ENCODE results near the gene UBB. TPM values are rescaled to one million over a fixed set of nuclear protein-coding genes. Genes with fewer than 3 reads are reported as not detected.
"Not testable (repeated sequence)": the region's sequence is repeated elsewhere in the genome, so short reads cannot be mapped to it uniquely, and the experiment has no call there.

The UBB gene
- total RNA-seq, 1 donor from 2014 or later: 1,410 TPM

DNA sequence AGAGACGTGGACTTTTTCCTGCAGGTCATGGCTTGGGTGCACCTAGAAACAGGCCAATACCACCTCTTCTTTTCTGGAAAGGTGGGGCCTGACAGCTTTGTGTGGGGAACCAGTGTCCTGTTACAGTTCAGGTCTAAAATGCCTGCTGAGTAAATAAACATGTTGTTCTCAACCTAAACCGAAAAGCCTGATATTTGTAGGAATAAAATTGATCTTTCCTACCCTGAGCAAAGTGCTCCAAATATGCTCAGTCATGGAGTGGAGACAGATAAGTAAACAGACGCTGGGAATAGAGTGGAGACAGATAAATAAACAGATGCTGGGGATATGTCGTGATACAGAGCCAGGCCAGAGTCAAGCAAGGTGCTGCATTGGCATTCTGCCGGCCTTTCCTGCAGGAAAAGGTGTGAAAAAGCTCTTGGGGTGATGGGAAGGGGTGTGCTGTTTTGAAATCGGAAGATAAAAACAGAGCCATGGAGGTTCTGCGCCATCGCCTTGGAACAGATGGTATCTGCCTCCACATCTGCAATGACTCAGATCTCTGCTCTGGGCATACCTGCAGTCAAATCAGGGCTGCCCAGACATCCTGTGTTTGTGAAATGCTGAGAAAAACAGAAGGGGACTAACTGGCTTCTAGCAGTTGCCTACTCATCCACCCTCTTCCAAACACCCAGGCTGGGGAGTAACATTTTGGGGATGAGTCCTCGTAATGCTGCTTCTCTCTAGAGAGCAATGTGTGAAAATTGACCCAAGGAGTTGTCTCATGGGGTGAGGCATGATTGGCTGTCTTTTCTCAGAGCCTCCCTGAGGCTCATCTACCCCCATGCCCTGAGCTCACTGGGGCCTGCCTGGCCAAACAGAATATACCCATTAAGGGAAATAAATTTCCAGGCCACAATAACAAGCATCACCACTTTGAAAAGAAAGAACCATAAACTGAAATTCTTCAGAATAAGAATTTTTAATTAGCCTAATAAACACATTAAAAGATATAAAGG lies 17.7 kb downstream of the UBB start:
- Histone ChIP-seq H3K9me3 (no peaks in the 10 kb centered on the region), H3K27me3 (no peaks in the 10 kb centered on the region), H3K27ac (no peak overlapping the region), H3K36me3 (no peaks in the 10 kb centered on the region), H3K4me1 (no peaks in the 10 kb centered on the region), H3K4me3 (no peak overlapping the region)
- ATAC-seq: peak; percentile 40
- TF ChIP-seq, protein P1, sequence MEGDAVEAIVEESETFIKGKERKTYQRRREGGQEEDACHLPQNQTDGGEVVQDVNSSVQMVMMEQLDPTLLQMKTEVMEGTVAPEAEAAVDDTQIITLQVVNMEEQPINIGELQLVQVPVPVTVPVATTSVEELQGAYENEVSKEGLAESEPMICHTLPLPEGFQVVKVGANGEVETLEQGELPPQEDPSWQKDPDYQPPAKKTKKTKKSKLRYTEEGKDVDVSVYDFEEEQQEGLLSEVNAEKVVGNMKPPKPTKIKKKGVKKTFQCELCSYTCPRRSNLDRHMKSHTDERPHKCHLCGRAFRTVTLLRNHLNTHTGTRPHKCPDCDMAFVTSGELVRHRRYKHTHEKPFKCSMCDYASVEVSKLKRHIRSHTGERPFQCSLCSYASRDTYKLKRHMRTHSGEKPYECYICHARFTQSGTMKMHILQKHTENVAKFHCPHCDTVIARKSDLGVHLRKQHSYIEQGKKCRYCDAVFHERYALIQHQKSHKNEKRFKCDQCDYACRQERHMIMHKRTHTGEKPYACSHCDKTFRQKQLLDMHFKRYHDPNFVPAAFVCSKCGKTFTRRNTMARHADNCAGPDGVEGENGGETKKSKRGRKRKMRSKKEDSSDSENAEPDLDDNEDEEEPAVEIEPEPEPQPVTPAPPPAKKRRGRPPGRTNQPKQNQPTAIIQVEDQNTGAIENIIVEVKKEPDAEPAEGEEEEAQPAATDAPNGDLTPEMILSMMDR (IDR thresholded peaks at IDR 0.05): no peak
- intact Hi-C loops (cut with DNase I): no loop called here
- no peak for DNase-seq

DNA sequence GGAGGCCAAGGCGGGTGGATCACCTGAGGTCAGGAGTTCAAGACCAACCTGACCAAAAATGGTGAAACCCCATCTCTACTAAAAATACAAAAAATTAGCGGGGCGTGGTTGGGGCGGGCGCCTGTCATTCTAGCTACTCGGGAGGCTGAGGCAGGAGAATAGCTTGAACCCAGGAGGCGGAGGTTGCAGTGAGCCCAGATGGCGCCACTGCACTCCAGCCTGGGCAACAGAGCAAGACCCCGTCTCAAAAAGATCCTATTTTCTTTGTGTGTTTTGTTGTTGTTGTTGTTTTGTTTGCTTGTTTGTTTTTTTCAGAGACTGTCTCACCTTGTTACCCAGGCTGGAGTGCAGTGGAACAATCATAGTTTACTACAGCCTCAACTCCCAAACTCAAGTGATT lies 23.0 kb downstream of the UBB start:
- DNase-seq; intact Hi-C loops (cut with DNase I); H3K4me1 ChIP-seq; H3K27ac ChIP-seq; H3K27me3 ChIP-seq; H3K4me3 ChIP-seq; H3K36me3 ChIP-seq; H3K9me3 ChIP-seq; ATAC-seq: not testable (repeated sequence)

DNA sequence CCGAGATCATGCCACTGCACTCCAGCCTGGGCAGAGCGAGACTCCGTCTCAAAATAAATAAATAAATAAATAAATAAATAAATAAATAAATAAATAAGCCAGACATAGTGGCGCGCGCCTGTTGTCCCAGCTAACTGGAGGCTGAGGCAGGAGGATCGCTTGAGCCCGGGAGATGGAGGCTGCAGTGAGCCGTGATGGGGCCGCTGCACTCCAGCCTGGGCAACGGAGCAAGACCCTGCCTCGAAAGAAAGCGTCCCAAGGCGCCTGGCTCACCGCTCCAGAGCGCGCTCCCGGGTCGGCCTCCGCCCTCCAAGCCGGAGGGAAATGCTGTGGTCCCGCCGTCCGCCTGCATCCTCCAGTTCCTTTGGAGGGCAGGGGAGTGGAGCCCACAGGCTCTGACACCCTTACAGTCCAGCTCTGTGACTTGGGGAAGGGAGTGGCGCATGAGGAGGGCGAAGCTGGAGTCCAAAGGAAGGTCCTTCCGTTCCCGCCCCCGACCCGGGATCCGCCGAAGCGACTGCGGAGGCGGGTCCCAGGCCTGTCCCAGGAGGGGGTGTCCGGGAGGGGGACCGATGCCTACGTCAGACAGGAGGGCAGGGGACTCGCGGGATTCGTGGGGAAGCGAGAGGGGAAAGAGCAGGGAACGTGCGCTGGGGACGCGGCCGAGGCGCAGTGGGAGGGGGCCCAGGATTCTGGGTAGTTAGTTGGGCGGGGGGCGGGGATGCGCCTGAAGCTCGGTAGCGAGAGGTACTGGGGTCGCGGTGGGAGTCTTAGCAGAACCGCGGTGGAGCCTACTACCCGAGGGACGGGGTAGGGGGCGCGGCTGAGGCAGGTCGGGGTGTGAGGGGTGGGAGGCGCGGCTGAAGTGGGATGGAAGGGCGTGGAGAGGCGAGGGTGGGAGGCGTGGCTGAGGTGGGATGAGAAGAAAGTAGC lies 26.1 kb downstream of the UBB start:
- Histone ChIP-seq H3K4me3 (peak overlapping the region; percentile 57), H3K27me3 (no peaks in the 10 kb centered on the region), H3K27ac (peak overlapping the region; percentile 42), H3K4me1 (no peaks in the 10 kb centered on the region), H3K36me3 (no peaks in the 10 kb centered on the region), H3K9me3 (no peaks in the 10 kb centered on the region)
- intact Hi-C loops (cut with DNase I): no loop called here
- TF ChIP-seq, protein P1 (IDR thresholded peaks at IDR 0.05): no peak
- peak; percentile 78 for ATAC-seq
- DNase-seq: peak; percentile 71

DNA sequence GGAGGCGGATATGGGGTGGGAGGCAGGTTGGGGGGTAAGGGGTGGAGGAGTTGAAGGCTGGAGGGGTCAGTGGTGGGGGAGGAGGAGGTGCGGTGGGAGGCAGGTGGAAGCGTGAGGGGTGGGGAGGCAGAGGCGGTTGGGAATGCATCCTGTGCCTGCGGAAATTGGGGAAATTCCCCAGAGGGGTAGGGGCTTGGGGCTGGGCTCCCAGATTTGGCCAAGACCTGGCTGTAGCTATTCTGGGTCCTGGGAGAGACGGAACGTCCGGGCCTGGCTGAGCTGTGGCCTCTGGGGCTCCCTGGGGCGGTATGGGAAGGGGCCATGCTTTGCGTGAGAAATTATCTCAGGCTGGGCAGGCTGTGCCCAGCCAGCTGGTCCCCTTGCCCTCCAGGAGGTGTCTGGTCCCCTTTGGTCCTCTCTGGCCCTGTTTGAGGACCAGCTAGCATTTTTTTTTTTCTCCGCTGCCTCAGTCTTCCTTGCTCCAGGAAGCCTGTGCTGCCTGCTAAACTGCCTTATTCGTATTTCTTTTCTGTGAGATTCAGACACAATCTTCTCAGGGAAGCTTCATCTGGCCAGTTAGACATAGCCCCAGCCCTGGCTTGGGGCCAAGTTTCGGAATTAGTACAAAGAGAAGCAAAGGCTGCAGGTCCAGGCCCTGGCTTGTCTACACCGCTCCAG lies 27.2 kb downstream of the UBB start:
- Histone ChIP-seq H3K27me3 (no peaks in the 10 kb centered on the region), H3K36me3 (no peaks in the 10 kb centered on the region), H3K4me3 (no peak overlapping the region), H3K27ac (peak overlapping the region; percentile 66), H3K9me3 (no peaks in the 10 kb centered on the region), H3K4me1 (no peaks in the 10 kb centered on the region)
- TF ChIP-seq, protein P1 (IDR thresholded peaks at IDR 0.05): no peak
- no peak for DNase-seq
- ATAC-seq: peak; percentile 62
- intact Hi-C loops (cut with DNase I): no loop called here

DNA sequence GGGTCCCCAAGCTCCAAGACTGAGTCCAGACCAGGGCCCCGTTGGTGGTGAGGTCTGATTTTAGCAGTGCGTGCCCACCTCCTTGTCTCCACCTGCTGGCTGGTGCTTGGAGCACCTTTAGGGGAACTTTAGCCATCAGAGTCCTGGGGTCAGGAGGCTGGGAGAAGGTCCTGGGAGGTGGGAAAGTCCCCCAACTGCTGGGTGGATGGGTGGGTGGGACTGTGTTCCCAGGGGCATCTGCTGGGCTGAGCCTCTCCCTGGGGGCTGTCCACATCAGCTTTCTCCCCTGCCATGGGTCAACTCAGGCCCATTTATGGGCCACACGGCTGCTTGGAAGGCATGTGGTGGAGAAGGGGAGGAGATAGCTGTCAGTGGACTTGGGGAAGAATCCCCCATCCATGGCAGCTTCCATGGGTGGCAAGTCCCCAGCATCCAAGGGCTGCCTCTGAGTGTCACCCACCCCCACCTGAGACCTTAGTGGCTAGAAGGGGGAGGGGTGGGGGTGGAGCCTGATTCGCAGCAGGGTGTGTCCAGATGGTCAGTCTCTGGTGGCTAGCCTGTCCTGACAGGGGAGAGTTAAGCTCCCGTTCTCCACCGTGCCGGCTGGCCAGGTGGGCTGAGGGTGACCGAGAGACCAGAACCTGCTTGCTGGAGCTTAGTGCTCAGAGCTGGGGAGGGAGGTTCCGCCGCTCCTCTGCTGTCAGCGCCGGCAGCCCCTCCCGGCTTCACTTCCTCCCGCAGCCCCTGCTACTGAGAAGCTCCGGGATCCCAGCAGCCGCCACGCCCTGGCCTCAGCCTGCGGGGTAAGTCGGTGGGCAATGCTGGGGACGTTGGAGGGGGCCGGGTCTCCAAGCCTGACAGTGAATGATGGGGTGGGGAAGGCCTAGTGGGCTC lies 34.4 kb downstream of the UBB start, which contains the start of gene TRPV2:
TRPV2 (plus strand) TSS at position 541 of the 894 bp plus-strand sequence. CDS start 2,098 bp downstream, outside the sequence.
- TF ChIP-seq, protein P1 (IDR thresholded peaks at IDR 0.05): peak; percentile 41
- ATAC-seq: peak; percentile 46
- peak within 1 kb of the TSS; percentile 71 for H3K4me3 ChIP-seq

More for the DNA sequence above, 34.4 kb downstream of the UBB start, which contains the start of gene TRPV2:
- Histone ChIP-seq H3K27me3 (no peaks in the 10 kb centered on the region), H3K27ac (peak within 1 kb of the TSS; percentile 92), H3K4me1 (peaks cover 41% of the 10 kb centered on the region), H3K9me3 (no peaks in the 10 kb centered on the region), H3K36me3 (peaks cover 20% of the 10 kb centered on the region)
- peak; percentile 75 for DNase-seq
- intact Hi-C loops (cut with DNase I): no loop called here
